K562 (cell line): ENCODE measurements around the gene MBD3.

Experiments used
- ATF1 ChIP-seq, 2 experiments: fragments of 450-650 bp in 1 of 2; IDR thresholded peaks; 2 replicates each; pipeline ENCODE4 v1.6.1; 2016; ENCODE audit warnings: missing compliant biosample characterization in 1 of 2, missing genetic modification characterization in 1 of 2
- CHD1 ChIP-seq: fragments of 200-600 bp; sonication (generic); IDR thresholded peaks from one replicate; pipeline ENCODE4 v1.6.1; 2012; ENCODE audit warnings: mild to moderate bottlenecking, moderate library complexity, low read length, inconsistent platforms
- EGR1 ChIP-seq: fragments of 450-650 bp; conservative IDR thresholded peaks from 2 replicates; pipeline ENCODE4 v1.6.1; 2017; ENCODE audit warnings: mild to moderate bottlenecking
- ELF2 ChIP-seq: fragments of 250-450 bp; sonication (Bioruptor Pico); IDR thresholded peaks from 2 replicates; pipeline ENCODE4 v1.5.0; 2021; ENCODE audit warnings: mild to moderate bottlenecking
- EZH2 ChIP-seq: IDR thresholded peaks from 2 replicates; pipeline ENCODE4 v1.6.1; 2012; ENCODE audit warnings: low read depth, mild to moderate bottlenecking, inconsistent platforms, low read length, borderline replicate concordance
- FOSL1 ChIP-seq: fragments of 200-800 bp; sonication (Bioruptor generic); conservative IDR thresholded peaks from 2 replicates; pipeline ENCODE4 v1.6.1; 2016; ENCODE audit warnings: missing genetic modification characterization, missing compliant biosample characterization
- FOXA1 ChIP-seq: fragments of 450-650 bp; IDR thresholded peaks from 2 replicates; pipeline ENCODE4 v1.6.1; 2016; ENCODE audit warnings: mild to moderate bottlenecking, borderline replicate concordance
- NBN ChIP-seq: fragments of 450-650 bp; IDR thresholded peaks from 2 replicates; pipeline ENCODE4 v1.6.1; 2016; ENCODE audit warnings: low read depth, mild to moderate bottlenecking
- TF ChIP-seq, protein P1 (sequence below): sonication (generic); formaldehyde crosslinking; IDR thresholded peaks from 2 replicates; pipeline ENCODE4 v1.9.0; 2022; ENCODE audit warnings: mild to moderate bottlenecking, missing genetic modification reagents
- TF ChIP-seq, protein P2 (sequence below): fragments of 150-350 bp; IDR thresholded peaks from 2 replicates; pipeline ENCODE4 v1.6.1; 2014; ENCODE audit warnings: low read depth, mild to moderate bottlenecking, low read length, borderline replicate concordance
- TF ChIP-seq, protein P3 (sequence below): fragments of 250-450 bp; sonication (Bioruptor Pico); IDR thresholded peaks from 2 replicates; pipeline ENCODE4 v1.6.1; 2021; ENCODE audit warnings: mild to moderate bottlenecking

DNA sequence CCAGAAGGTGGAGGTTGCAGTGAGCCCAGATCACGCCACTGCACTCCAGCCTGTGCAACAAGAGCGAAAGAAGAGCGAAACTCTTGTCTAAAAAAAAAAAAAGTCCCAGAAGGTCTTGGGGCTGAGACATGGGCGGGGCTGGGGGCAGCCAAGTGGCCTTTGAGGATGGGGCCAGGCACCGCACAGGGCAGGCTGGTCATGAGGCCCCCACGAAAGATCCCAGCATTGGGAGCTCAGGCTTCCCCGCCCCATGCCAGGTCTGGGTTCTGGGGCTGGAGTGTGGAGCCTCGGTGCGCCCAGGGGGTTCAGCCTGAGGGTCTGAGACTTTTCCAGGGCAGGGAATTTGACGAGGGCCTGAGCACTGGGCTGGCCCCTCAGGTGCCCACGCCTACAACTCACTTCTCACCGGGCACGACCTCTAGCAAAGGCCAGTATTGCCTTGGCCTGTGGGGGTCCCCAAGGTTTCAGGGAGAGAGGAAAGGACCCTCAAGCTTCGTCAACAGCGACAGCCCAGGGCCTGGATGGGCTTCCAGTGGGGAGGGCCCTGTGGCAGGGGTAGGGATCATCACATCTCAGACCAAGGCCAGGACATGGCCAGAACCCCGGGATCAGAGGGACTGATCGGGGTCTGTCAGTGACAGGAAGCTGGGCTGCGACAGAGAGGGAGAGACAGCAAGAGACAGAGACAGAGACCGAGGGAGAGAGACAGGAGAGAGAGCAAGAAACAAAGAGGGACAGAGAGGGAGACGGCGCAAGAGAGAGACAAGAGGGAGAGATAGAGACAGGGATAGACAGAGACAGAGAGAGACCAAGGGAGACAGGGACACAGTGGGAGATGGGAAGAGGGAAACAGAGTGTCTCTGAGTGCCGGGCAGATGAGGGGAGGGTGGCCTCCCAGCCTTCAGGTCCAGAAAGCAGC is 17.1 kb downstream of the MBD3 start:
- TF ChIP-seq FOSL1: no peak
- no peak for TF ChIP-seq ELF2 (CRISPR knock-in tag)
- TF ChIP-seq, protein P1, sequence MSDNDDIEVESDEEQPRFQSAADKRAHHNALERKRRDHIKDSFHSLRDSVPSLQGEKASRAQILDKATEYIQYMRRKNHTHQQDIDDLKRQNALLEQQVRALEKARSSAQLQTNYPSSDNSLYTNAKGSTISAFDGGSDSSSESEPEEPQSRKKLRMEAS (CRISPR knock-in tag): no peak
- TF ChIP-seq, protein P2, sequence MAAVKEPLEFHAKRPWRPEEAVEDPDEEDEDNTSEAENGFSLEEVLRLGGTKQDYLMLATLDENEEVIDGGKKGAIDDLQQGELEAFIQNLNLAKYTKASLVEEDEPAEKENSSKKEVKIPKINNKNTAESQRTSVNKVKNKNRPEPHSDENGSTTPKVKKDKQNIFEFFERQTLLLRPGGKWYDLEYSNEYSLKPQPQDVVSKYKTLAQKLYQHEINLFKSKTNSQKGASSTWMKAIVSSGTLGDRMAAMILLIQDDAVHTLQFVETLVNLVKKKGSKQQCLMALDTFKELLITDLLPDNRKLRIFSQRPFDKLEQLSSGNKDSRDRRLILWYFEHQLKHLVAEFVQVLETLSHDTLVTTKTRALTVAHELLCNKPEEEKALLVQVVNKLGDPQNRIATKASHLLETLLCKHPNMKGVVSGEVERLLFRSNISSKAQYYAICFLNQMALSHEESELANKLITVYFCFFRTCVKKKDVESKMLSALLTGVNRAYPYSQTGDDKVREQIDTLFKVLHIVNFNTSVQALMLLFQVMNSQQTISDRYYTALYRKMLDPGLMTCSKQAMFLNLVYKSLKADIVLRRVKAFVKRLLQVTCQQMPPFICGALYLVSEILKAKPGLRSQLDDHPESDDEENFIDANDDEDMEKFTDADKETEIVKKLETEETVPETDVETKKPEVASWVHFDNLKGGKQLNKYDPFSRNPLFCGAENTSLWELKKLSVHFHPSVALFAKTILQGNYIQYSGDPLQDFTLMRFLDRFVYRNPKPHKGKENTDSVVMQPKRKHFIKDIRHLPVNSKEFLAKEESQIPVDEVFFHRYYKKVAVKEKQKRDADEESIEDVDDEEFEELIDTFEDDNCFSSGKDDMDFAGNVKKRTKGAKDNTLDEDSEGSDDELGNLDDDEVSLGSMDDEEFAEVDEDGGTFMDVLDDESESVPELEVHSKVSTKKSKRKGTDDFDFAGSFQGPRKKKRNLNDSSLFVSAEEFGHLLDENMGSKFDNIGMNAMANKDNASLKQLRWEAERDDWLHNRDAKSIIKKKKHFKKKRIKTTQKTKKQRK: no peak
- no peak for TF ChIP-seq CHD1
- TF ChIP-seq NBN: no peak
- TF ChIP-seq, protein P3, sequence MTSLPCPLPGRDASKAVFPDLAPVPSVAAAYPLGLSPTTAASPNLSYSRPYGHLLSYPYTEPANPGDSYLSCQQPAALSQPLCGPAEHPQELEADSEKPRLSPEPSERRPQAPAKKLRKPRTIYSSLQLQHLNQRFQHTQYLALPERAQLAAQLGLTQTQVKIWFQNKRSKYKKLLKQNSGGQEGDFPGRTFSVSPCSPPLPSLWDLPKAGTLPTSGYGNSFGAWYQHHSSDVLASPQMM (CRISPR knock-in tag): no peak
- TF ChIP-seq EGR1: no peak
- no peak for TF ChIP-seq ATF1 (CRISPR knock-in tag; IDR thresholded peaks at IDR 0.05)
- TF ChIP-seq ATF1 (tag; IDR thresholded peaks at IDR 0.05): no peak
- no peak for TF ChIP-seq FOXA1
- TF ChIP-seq EZH2: no peak
